GM21619 (cell line): ENCODE results near the gene RAB36.

Experiments used
- ATAC-seq: cut with Tn5 transposase; IDR thresholded peaks from one replicate; pipeline ENCODE4 v1.9.1; 2021; ENCODE audit not compliant: unreplicated experiment

Gene RAB36

DNA sequence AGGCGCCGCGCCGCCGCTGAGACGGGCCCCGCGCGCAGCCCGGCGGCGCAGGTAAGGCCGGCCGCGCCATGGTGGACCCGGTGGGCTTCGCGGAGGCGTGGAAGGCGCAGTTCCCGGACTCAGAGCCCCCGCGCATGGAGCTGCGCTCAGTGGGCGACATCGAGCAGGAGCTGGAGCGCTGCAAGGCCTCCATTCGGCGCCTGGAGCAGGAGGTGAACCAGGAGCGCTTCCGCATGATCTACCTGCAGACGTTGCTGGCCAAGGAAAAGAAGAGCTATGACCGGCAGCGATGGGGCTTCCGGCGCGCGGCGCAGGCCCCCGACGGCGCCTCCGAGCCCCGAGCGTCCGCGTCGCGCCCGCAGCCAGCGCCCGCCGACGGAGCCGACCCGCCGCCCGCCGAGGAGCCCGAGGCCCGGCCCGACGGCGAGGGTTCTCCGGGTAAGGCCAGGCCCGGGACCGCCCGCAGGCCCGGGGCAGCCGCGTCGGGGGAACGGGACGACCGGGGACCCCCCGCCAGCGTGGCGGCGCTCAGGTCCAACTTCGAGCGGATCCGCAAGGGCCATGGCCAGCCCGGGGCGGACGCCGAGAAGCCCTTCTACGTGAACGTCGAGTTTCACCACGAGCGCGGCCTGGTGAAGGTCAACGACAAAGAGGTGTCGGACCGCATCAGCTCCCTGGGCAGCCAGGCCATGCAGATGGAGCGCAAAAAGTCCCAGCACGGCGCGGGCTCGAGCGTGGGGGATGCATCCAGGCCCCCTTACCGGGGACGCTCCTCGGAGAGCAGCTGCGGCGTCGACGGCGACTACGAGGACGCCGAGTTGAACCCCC is 35.8 kb downstream of the RAB36 start:
- ATAC-seq: no peak

DNA sequence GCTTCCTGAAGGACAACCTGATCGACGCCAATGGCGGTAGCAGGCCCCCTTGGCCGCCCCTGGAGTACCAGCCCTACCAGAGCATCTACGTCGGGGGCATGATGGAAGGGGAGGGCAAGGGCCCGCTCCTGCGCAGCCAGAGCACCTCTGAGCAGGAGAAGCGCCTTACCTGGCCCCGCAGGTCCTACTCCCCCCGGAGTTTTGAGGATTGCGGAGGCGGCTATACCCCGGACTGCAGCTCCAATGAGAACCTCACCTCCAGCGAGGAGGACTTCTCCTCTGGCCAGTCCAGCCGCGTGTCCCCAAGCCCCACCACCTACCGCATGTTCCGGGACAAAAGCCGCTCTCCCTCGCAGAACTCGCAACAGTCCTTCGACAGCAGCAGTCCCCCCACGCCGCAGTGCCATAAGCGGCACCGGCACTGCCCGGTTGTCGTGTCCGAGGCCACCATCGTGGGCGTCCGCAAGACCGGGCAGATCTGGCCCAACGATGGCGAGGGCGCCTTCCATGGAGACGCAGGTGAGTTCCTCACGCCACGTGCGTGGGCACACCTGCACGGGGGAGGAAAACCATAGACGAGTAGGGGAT is 36.5 kb downstream of the RAB36 start:
- no peak for ATAC-seq

DNA sequence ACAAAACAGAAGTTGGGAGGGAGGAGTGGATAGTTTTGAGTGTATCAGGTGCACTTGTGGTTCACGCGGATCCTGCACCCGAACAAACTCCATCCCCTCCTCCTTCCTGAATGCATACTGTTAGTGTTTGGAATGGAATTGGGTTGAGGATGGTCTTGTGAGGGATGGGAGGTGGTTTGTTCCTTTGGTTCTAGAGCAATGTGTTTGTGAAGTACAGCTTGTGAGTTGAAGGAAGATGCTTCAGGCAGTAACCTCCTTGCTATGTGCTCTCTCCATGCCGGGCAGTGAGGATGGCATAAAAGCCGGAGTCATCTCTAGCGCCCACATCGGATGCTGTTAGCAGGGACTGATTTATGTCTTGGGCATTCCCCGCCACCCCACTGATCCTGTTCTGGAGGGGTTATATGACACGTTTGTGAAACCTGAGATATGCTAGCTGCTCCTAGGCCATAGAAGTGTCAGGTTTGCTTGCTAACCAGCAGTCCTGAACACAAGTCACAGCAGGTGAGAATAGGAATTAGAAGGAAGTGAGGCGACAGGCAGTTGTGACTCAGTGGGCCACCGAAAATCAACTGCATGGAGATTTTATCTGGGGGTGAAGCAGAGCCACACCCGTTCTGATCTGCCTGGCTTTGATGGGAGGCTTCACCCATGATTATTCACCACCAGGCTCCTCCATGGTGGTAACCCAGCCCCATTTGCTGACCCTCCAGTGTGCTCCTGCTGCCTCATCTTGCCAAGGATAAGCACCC is 37.2 kb downstream of the RAB36 start:
- ATAC-seq: no peak

DNA sequence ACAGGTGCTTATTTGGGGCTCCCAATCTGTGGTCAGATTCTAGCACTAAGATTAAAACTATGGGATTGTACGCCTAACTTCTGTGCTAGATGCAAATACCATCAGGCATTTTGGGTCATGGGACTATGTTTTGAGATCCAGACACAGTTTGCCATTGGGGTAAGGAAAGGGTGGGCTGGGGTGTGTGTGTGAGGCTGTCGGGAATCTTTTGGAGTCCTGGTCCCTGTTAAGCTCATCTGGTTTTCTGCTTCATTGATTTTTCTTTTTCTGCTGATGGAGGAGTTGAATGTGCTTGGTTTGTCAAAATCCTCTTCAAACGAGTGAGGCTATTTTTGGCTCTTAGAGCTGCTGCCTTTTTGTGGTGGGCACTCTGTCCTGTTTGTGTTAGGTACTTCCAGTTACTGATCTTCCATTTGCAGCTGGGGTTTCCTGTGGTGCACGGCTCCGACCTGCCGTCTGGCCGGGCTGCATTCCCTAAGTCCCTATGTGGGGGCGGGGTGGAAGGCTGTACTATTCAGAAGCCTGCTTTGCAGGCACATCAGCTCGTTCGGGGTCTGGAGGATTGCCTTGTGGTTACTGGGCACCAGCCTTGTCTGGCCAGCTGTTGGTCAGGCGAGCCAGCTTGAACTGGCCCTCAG is 37.9 kb downstream of the RAB36 start:
- no peak for ATAC-seq

DNA sequence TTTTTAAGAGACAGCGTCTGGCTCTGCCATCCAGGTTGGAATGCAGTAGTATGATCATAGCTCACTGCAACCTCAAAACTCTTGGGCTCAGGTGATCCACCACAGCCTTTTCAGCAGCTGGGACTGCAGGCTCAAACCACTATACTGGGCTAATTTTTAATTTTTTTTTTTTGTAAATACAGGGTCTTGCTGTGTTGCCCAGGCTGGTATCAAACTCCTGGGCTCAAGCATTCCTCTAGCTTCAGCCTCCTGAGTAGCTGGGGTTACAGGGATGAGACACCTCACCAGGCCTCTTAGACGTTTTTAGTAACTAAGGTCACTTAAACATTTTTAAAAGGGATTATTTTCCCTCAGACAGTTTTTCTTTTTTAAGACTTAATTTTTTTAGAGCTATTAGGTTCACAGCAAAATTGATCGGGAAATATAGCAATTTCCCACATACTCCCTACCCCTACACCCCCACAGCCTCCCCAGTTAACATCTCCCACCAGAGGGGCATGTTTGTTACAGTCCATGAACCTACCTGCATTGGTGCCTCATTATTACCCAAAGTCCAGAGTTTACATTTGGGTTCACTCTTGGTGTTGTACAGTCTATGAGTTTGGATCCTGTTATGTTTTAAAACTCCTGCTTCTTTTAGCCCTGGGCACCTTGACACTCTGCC is 39.0 kb downstream of the RAB36 start:
- no peak for ATAC-seq

DNA sequence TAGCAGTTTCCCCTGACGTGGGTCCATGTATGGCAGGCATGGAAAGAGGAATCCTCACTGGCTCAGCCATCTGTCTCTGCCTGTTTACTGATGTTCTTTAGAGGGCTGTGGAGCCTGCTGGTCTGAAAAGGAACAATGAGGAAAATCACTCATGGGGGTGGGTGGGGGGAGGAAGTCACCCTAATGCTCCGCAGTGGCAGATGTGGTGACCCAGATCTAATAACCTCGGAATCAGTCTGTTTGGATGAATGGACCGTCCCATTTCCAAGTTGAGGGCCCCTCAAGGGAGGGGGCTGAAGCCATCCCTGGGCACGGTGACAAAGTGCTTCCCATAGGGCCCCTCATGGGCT is 39.5 kb downstream of the RAB36 start:
- no peak for ATAC-seq

DNA sequence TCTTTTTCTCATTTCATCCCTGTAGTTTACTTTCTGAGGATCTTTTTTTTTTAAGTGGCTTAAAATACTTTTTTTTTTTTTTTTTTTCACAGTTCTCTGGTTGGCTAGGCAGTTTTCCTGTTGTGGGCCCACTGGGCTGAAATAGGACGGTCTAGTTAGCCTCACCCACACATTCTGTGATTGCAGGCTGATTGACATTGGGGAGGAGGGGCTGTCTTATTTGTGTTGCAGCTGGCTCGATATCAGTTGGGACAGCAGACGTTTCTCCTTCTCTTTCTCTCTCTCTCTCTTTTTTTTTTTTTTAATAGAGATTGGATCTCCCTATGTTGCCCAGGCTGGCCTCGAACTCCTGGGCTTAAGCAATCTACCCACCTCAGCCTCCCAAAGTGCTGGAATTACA is 41.9 kb downstream of the RAB36 start:
- ATAC-seq: no peak

DNA sequence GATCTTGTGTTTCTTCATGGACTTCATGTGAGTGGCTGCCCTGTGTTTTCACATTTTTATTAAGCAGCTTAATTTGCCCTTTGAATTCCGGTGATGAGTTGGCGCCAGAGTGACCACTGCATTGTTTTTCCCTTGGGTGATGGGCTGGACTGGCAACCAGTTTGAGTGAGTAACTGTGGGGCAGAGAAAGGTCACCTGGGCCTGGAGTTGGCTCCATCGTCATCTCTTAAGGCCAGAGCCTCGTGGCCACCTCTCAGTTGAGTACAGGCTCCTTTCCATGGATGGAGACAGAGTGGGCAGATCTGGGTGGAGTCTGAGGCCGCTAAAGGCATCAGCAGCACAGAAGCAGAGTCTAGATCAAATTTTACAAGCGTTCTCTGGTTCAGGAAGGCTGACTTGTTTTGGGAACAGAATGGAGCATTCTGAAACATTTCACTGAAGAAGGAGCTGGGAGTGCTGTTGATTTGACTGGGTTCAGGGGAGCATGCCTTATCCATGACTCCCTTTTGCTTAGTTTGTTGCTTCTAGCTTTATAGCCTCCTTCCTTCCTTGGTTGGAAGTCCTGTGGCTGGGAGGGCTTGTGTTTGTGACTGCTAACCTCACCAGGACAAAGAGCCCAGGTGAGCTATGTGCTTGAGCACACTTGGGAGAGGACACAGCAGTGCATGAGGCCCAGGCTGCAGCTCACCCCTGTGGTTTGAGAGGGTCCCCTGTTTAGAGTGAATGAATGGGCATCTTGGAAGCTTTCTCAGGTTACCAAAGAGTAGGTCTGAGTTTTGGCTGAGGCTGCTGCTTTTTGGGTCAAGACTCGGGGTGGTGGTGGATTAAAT is 42.8 kb downstream of the RAB36 start:
- no peak for ATAC-seq

DNA sequence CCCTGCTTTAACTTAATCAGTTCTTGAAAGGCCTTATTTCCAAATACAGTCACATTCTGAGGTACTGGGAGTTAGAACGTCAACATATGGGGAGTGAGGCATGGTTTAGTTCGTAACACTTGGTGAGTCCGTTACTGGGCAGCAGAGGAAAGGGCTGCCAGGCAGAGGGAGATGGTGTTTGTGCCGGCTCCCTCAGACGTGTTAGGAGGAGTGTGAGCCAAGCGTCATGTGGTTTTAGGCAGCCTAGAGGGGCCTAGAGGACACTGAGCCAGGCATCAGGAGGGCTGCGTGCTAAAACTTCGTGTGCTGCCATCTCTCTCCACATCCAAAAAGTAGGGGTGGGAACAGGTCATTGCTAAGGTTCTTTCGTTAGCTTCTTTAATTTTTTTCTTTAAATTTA is 45.2 kb downstream of the RAB36 start:
- ATAC-seq: no peak

DNA sequence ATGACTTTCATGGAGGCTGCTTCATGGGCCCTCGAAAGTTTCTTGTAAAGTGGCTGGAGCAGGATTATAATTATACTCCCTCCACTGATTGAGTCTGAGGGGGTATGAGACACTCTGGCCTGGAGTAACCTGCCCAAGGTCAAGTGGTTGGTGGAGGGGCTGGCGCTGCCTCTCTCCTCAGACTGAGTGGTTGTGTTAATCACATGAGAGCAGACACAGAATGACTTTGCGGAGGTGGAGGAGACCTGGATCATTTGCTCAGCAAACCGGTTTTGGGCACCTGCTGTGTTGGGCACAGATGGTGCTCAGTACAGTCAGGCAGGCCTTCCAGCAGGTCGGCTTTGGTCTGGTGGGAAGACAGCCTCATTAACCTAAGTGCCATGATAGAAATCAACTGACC is 46.9 kb downstream of the RAB36 start:
- no peak for ATAC-seq

DNA sequence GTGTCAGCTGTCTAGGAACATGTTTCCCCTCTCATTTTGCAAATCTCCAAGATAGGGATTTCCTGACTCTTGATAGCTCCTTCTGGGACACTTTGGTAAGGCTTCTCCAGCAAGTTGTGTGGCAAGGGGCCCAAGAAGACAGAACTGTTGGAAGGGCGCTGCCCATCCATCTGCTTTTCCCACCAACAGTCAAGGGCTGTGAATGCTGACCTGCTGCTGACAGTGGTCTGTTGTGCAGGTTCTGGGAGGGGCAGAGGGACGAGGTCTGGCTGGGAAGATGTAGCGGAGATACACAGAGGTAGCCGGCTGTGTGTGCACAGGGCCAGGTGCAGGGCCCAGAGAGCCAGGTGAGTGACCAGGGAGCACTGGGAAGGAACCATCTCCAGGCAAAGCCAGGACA is 47.3 kb downstream of the RAB36 start:
- ATAC-seq: no peak

DNA sequence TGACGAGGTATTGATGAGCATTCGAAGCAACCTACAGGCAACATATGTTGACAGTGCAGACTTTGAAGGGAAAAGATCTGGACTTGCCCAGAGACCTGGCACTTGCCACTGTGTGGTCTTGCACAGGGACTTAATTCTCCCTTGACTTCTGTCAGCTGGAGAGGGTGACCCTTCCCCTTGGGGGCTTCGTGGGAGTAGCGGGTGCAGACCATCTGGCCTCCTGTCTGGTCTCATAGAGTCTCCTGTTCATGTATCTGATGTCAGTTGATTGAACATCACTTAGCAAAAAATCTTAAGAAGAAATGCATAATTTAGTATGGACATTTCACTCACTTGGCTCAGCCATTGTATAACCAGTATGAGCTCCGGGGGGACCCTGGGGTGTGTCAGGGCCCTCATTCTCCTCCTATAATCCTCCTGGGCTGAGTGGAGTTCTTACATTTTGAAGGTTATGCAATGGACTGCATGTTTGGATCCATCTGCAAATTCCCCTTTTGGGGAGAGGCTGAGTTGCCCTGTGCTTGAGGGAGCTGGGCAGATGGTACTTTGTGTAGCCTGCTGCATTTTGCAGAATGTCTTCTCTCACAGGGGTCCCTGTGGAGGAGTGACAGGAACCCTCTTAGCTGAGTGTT is 48.0 kb downstream of the RAB36 start:
- ATAC-seq: no peak

DNA sequence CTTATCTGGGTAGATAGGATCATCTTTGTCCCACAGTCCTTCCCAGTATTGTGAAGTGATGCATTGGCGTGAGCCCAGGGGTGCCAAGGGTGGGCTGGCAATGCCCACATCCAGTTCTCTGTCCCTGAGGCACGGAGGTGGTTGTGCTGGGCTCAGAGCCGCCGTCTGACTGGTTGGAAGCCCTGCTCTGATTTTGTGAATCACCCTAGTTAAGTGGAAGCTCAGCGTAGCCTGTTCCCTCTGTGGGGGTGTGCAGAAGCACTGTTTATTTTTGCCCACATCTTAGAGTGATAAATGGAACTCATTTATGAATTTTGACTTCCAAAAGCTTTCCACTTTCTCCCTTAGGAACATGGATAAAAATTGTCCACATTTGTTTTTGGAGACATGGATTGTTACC is 48.6 kb downstream of the RAB36 start:
- ATAC-seq: no peak

DNA sequence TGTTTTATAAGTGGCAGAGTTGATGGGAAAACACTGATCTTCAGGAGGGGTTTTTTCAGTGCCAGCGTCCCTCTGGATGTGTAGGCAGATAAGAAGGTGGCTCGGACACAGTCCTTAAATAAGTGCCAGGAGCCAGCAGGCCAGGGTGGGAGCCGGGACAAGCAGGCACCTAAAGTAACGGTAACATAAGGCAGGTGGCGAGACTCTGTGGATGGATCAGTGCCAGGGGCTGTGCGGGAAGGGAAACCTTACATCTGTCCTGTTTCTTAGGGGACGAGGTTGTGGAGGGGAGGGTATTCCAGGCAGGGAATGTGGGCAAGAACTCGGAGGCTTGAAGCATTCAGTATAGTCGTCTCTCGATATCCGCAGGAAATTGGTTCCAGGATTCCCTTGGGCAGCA is 50.9 kb downstream of the RAB36 start:
- ATAC-seq: no peak

DNA sequence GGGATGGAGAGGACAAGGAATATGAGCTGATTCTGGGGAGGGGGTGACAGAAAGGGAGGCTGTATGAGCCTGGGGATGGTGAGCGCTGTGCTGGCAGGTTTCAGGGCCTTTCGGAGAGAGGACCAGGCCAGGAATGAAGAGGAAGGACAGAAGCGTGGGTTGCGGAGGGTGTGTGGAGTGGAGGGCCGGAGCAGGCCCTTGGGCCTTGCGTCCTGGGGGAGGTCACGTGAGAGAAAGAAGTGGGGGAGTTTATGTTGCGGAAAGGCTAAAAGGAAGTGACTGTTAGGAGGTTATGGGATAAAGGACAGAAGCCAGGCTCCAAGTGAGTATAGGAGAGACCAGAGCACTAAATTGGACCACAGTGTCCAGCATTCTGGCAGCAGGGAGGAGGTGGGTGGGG is 52.6 kb downstream of the RAB36 start:
- no peak for ATAC-seq

DNA sequence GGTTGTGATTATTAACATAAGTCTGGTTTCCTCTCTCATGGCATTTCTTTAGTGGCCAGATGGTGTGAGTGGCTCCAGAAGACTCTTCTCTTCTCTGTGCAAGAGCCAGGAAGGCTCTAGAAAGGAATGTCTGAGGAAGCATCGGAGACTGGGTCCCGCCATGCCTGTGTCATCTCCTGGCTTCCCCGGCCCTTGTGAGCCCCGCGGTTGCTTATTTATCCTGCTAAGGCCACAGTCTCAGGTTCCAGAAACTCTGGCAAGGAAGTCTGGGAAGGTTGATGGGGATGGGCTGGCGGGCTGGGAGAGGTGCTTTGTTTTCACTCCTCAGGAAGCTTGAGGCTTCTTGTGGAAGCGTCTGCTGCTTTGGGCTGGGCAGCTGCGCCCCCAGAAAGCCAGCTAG is 53.9 kb downstream of the RAB36 start:
- ATAC-seq: no peak

DNA sequence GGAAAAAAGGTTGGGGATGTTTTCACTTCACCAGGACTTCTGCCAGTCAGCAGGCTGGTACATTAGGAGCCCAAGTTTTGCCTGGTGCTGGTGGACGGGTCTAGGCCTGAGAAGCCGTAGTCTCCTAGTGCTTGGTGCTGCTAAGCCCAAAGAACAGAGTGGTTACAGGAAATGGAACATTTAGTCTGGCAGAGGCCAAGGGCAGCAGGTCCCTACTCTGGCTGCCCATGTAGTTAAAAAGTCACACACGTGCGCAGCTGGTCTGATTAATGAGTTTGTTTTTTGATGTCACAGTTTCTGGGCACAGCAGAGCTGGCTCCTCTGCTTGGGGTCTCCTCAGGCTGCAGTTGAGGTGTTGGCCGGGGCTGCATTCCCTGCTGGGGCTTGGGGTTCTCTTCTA is 55.6 kb downstream of the RAB36 start:
- ATAC-seq: no peak

DNA sequence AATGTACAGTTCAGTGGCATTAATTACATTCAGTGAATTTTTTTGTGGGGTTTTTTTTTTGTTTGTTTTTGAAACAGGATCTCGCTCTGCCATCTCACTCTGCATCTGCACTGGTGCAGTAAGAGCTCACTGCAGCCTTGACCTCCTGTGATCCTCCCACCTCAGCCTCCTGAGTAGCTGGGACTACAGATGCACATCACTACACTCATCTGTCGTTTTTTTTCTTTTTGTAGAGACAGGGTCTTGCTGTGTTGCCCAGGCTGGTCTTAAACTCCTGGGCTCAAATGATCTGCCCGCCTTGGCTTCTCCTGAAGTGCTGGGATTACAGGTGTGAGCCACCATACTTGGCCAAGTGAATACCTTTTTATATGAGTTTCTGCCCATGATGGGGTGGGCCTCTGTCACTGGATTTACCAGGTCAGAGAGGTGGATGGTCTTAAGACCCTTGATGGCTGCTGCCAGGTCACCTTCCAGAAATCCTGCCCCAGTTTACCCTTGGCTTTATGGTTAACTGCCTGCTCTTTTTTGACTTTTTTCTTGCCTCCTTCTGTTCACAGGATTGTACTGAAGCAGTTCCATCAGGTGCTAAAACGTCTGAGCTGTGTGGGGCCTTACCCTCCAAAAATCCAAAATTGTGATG is 57.7 kb downstream of the RAB36 start:
- ATAC-seq: no peak

DNA sequence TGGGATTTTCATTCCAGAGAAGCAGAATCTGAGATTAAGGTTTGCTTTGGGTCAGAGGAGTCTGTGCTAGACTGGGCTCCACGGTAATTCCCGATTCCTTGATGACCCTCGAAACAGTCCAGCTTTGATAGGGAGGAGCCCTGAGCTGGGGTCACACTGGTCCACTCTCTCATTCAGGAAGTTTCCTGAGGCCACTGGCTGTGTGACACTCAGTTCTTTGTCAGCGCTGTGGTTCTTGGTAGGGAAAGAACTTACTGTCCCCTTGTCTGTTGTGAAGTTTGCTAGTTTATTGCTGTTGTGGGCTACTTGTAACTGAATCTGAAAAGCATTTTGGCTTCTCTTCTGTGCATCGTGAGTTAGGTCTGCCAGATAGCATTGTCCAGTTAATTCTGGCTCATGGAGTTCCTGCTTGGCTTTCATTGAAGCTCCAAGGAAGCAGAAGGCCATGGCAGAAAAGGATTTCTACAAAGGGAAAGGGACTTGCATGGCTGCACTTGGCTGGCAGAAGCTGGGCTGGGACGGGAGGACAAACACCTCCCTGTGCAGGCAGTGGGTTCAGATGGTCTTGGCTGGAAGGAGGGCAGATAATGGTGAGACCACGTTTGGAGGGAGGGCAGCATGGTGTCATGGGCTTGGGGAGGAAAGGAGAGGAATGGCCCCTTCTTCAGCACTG is 58.3 kb downstream of the RAB36 start:
- no peak for ATAC-seq
